IPS DF 4.7 (cell line): ENCODE measurements around the gene IDI1.
"Not testable (repeated sequence)": the region's sequence is repeated elsewhere in the genome, so short reads cannot be mapped to it uniquely, and the experiment has no call there.

Experiments used
- DNase-seq: peaks from one replicate; pipeline ENCODE4 v3.0.0-alpha.2; 2013; ENCODE audit warnings: low spot score; ENCODE audit errors: extremely low read depth

Gene IDI1

GRCh38 chr10:1063232-1063865 is 14.4 kb upstream of the IDI1 start:
- no peak for DNase-seq

DNA sequence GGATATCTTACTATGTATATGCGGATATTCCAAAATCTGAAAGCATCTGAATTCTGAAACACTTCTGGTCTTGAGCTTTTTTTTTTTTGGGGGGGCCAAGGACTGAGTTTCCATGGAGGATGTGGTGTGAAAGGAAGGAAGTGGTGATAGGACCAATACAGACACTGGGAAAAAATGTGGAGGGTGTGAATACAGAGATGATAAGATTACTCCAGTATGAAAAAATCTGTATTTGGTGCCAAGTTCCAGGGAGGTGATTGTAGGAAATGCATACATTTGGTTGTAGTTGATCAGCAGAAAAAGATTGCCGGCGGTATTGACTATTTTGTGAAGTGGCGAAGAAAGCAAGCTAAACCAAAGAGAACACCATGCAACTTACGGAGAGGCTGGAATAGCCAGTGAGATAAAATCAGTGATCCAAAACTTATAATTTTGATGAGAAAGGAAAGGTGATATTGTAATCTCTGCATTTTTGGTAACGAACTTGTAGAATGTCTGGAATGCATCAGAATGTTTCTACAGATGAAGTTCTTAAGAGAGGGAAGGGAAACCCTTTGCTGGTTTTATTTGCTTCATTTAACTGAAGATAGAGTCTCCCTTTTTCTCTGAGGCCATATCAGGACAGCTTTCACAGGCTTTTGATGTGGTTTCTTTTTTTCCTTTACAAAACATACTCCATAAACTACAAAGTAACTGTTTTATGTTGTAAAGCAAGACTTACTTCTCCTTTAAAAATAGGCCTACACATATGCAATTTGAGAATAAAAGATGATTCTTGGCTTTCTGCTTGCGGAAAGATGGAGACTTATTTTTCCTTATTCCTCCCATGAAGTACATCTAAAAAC is 13.2 kb upstream of the IDI1 start:
- no peak for DNase-seq

DNA sequence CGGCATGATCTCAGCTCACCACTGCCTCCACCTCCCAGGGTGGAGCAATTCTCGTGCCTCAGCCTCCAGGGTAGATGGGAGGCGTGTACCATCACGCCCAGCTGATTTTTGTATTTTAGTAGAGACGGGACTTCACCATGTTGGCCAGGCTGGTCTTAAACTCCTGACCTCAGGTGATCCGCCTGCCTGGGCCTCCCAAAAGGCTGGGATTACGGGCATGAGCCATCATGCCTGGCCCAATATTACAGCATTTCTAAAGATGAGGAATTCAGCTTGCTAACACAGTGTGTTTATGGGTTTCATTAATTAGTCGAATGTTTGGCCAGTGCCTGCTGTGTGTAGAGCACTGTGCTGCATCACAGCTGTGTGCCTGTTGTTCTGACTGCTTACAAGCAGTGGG is 11.0 kb upstream of the IDI1 start:
- DNase-seq: no peak

DNA sequence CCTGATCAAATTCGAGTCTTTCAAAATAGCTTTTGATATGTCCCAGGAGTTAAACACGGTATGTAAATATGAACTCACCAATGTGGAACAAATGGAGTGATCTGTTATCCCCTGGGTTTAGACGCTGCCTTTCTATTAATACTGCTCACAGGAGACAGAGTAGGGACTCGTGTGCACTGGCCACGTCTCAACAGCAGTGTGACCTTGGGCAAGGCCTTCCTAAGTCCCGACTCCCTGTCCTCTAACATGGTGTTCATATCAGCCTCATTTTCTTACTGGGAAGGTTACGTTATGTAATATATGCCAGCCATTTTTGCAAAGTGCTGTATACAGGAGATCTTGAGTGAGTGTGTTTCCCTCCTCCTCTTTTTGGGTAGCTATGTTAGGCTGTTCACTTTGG is 9.1 kb upstream of the IDI1 start:
- DNase-seq: no peak

DNA sequence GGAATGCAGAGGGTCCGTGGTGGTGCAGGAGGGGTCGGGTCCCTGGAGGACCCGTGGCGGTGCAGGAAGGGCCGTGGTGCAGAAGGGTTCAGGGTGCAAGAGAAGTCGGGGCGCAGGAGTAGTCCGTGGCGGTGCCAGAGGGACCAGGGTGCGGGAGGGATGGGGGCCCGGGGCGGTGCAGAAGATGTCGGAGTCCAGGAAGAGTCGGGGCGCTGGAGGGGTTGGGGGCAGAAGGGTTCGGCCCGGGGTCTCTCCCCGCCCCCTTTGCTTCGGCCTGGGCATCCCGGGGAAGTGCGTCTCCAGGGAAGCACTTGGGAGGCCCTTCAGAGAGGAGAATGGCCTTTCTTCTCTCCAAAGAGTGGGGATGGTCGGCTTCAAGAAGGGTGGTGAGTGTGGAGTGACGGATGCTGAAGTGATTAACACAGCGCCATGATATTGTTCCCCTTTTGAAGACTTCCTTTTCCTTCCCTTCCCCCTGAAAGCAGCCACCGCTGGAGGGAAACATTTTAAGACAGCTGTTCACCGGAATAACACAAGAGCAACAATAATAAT is 8.3 kb upstream of the IDI1 start:
- DNase-seq: no peak

DNA sequence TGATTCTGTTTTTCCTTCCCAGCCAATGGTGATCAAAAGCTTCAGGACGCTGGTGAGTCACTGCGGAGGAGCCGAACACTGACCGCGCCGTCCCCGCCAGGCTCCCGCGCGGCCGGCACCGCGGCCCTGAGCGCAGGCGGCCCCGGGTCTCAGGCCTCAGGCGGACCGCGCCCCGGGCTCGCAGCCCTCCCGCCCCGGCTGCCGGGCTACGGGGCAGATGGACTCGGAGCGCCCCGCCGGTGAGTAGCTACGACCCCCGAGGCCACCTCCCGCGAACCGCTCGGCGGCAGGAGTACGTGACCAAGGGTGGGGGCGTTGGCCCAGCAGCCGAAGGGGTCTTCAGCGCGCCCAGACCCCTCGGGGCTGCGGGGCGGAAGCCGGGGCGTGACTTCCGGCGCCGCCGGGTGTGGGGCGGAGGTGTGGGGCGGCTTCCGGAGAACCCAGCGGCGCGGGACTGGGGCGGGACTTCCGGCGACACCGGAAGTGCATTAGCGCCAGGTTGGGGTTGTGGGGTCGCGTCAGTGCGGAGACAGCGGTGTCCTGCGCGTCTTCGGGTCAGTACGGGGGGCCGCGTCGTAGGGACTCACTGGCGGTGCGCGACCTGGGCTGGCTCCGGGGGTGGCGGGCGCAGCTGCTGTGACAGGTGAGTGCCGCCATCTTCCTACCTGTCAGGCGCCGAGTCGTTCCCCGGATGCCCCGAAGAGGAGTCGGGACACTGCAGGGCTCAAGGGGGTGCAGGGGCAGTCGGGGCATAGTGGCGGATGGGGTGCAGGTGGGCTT is 7.6 kb upstream of the IDI1 start, which contains the start of gene WDR37:
WDR37 (plus strand) TSS at position 60 of the 780 bp plus-strand sequence. CDS start 15,771 bp downstream, outside the sequence.
- DNase-seq: no peak

- DNase-seq: no peak
Measured at GRCh38 chr10:1054684-1055083, 5.8 kb upstream of the IDI1 start.

GRCh38 chr10:1050554-1050953 is 1.6 kb upstream of the IDI1 start:
- no peak for DNase-seq

DNA sequence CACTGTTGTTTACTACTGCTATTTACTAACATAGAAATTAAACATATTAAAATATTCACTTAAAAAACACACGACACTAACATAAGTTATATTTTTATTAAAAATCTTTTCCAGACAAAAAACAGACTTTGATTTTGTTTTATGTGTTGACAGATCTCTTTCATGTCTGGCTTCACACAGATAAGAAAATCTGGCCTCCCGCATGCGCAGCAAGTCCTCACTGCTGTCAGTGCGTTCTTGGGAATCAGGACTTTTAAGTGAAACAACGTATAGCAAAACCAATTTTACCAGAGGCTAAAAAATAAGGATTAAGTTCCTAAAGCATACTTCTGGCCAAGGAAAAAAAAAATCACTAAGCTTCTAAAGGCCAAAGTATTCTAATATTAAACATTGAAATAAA is 1.2 kb upstream of the IDI1 start:
- DNase-seq: no peak

DNA sequence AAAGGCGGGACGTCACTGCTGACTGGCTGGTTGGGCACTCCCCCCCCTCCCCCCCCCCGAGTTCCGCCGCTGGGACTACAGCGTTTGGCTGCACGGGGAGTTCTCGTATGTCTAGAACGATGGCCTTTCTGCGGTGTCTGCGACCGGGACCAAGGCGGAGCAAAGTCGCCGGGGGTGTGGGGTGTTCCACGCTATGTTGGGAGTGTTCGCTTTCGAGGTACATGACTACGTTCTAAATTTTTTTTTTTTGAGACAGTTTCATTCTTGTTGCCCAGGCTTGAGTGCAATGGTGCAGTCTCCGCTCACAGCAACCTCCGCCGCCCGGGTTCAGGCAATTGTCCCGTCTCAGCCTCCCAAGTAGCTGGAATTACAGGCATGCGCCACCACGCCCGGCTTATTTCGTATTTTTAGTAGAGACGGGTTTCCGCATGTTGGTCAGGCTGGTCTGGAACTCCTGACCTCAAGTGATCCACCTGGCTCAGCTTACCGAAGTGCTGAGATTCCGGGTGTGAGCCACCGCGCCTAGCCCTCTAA is 573 bp upstream of the IDI1 start:
- no peak for DNase-seq

DNA sequence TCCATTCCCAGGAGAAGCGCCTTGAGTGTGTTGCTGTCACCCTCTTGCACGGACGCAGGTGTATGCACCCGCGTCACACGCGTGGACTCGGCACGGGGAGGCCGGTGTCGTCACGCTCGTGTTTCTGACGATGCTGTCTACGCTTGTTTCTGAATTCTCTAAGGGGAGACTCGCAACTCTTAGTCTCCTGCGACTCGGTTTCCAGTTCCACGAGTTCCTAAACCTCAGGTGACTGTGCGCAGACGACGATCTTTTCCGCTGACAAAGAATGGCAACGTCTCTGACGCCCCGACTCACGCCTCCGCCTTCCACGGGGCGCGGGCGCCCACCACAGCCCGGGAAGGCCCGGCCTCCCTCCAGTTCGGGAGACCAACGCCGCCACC is 579 bp downstream of the IDI1 start:
- no peak for DNase-seq

GRCh38 chr10:1047937-1048336 is 982 bp downstream of the IDI1 start:
- no peak for DNase-seq

DNA sequence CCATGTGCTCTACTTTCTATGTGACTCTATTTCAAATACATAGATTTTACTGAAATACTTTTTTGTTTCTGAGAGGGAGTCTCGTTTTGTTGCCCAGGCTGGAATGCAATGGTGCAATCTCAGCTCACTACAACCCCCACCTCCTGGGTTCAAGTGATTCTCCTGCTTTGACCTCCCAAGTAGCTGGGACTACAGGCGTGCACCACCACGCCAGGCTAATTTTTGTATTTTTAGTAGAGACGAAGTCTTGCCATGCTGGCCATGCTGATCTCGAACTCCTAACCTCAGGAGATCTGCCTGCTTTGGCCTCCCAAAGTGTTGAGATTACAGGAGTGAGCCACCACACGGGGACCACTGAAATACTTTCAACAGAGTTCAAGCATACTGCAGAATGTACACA is 3.5 kb downstream of the IDI1 start:
- DNase-seq: no peak

GRCh38 chr10:1044964-1045363 is 4.0 kb downstream of the IDI1 start:
- no peak for DNase-seq

DNA sequence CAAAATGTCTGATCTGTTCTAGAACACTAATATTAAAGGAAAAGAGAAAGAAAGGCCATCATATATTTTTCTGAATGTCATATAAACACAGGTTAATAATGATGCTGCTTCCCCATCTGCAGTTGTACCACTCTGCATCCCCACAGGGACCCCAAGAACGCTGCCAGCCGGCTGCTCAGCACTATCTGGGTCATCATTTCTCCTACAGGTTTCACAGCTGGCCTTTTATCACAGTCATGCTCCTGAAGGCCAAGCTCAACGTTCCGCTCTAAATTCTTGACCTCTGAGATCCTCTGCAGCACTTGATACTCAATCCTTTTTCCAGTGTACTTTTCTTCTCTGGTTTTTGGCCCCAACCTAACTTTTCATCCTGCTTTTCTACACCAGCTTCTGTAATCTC is 4.8 kb downstream of the IDI1 start:
- no peak for DNase-seq

- DNase-seq: no peak
Measured at GRCh38 chr10:1043532-1043995, 5.4 kb downstream of the IDI1 start.

- DNase-seq: no peak
Measured at GRCh38 chr10:1041514-1041913, 7.4 kb downstream of the IDI1 start.

- DNase-seq: no peak
Measured at GRCh38 chr10:1040133-1040532, 8.8 kb downstream of the IDI1 start.

DNA sequence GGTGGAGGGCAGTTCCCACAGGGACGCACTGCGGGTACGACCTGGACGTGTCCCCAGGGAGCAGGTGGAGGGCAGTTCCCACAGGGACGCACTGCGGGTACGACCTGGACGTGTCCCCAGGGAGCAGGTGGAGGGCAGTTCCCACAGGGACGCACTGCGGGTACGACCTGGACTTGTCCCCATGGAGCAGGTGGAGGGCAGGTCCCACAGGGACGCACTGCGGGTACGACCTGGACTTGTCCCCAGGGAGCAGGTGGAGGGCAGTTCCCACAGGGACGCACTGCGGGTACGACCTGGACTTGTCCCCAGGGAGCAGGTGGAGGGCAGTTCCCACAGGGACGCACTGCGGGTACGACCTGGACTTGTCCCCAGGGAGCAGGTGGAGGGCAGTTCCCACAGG is 10.2 kb downstream of the IDI1 start:
- DNase-seq: not testable (repeated sequence)

DNA sequence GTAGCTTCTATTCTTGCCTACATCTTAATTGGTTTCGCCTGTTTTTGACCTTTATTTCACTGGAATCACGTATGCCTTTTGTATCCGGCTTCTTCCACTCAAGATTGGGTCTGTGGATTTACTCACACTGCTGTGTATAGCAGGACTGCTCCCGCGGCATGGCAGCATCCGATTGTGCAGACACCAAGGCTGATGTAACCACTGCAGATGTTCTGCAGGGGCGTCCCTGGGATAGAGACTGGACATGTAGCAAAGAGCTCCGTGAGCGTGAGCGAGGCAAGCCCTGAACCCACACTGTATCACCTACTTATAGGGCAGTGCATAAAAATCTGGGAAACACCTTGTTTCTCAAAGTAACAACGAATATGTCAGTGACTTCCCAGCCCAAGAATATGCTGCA is 11.8 kb downstream of the IDI1 start:
- DNase-seq: no peak

DNA sequence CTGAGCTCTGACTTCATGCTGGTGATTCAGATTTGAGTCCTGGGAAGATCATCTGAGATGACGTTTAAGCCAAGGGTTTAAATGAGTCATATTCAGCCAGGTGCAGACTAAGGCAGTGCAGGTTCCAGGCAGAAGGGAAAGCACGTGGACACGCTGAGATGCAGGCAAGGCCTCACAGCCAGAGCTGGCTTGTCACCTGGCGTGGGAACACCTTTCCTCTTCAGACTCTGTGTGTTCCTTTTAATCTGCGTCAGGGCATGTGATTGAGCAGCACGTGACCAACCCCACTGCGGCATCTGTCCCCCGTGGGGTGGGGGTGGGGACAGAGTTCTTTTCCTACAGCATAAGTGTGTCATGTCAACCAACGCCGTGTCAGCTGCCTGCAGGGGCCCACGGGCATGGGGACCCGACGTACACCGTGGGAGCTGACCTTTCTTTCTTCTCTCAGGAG is 12.6 kb downstream of the IDI1 start:
- no peak for DNase-seq
